Gastroesophageal sphincter (tissue), 3 donors: ENCODE data around the gene CYP51A1.
"Not testable (repeated sequence)": the region's sequence is repeated elsewhere in the genome, so short reads cannot be mapped to it uniquely, and the experiment has no call there.

Experiments used
- CTCF ChIP-seq, 4 experiments: fragments of 200-600 bp in 2 of 4; fragments of 450-650 bp in 2 of 4; sonication (generic) in 1 of 4; IDR thresholded peaks; one replicate each; pipeline ENCODE4 v1.5.1; 2017 to 2019; ENCODE audit warnings: antibody characterized with exemption in 4 of 4, mild to moderate bottlenecking in 2 of 4, moderate library complexity in 2 of 4
- EP300 ChIP-seq: sonication (generic); formaldehyde crosslinking; IDR thresholded peaks from one replicate; pipeline ENCODE4 v1.6.1; 2017; ENCODE audit warnings: antibody characterized with exemption, mild to moderate bottlenecking
- POLR2A ChIP-seq, 2 donors: fragments of 450-650 bp; IDR thresholded peaks; one replicate each; pipeline ENCODE4 v1.6.1; 2017; ENCODE audit warnings: antibody characterized with exemption in 2 of 2, mild to moderate bottlenecking in 2 of 2, moderate library complexity in 1 of 2
- POLR2AphosphoS5 ChIP-seq: sonication (generic); formaldehyde crosslinking; IDR thresholded peaks from one replicate; pipeline ENCODE4 v1.6.1; 2017; ENCODE audit warnings: antibody characterized with exemption

GRCh38 chr7:92102862-92103261 lies 31.4 kb downstream of the CYP51A1 start:
- TF ChIP-seq CTCF (IDR thresholded peaks at IDR 0.05); POLR2AphosphoS5; POLR2A (IDR thresholded peaks at IDR 0.05); EP300: not testable (repeated sequence)
